OCI-LY1 (cell line): ENCODE data around the gene ZFP91.

Source experiments
- CTCF ChIP-seq: fragments of 200-600 bp; sonication (generic), shearing (Covaris generic); IDR thresholded peaks from 2 replicates; pipeline ENCODE4 v1.5.1; 2017; ENCODE audit warnings: mild to moderate bottlenecking, antibody characterized with exemption, low read length, moderate library complexity, mixed read lengths
- EZH2 ChIP-seq: fragments of 200-600 bp; sonication (generic), shearing (Covaris generic); IDR thresholded peaks from 2 replicates; pipeline ENCODE4 v1.8.0; 2017; ENCODE audit warnings: borderline replicate concordance, mixed run types, mild to moderate bottlenecking, antibody characterized with exemption, low read length, moderate library complexity, mixed read lengths

- TF ChIP-seq CTCF (peak; percentile 75), EZH2 (no peak)
Measured at GRCh38 chr11:58579192-58580129, 598 bp downstream of the ZFP91 start.
